Measurements from ENCODE around the gene SLC37A1. TPM values are rescaled to one million over a fixed set of nuclear protein-coding genes. Genes with fewer than 3 reads are reported as not detected.

Gene SLC37A1
- total RNA-seq, 3 donors from 2014 or later (not counting 1 experiment from before 2014, with no cell fraction given), result 24.8 to 25.8 (median 25.3) TPM

DNA sequence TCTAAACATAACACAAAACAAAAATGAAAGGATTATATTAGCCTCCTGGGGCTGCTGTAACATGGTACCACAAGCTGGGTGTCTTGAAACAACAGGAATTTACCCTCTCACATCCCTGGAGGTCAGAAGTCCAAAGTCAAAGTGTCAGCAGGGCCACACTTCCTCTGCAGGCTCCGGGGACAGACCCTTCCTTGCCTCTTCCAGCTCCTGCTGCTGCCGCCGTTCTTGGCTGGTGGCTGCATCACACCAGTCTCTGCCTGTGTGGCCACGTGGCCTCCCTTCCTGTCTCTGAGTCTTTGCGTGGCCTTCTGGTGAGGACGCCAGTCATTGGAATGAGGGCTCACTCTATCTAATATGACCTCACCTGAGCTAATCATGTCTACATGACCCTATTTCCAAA, 8.2 kb downstream of the SLC37A1 start:
- Histone ChIP-seq H3K36me3 (ENCODE audit: control insufficient read depth, insufficient read depth, low read length) (peaks cover 42% of the 10 kb centered on the region), H3K27ac (ENCODE audit: low read length) (no peak overlapping the region), H3K4me3 (ENCODE audit: low read length) (no peak overlapping the region), H3K9me3 (ENCODE audit: control insufficient read depth, insufficient read depth, low read length) (no peaks in the 10 kb centered on the region), H3K27me3 (ENCODE audit: control insufficient read depth, insufficient read depth, low read length) (no peaks in the 10 kb centered on the region), H3K4me1 (ENCODE audit: control insufficient read depth, insufficient read depth, low read length) (peaks cover 16% of the 10 kb centered on the region)
- no peak for ATAC-seq
- H3K4me1 Mint-ChIP-seq, result peaks cover 23 to 35% of the 10 kb centered on the region in 2 donors
- H3K4me3 Mint-ChIP-seq, result no peak overlapping the region
- no peak for DNase-seq
- WGBS (ENCODE audit: insufficient coverage), result 75% methylated on average over 6 of the region's 6 CpGs
- intact Hi-C loops (cut with micrococcal nuclease), result loop anchor here (10.0 kb wide), 2 partner anchors 97 to 187 kb away; no protein-coding TSS in a partner anchor
- peak overlapping the region in 1 of 2 donors; percentile 2 for H3K27ac Mint-ChIP-seq
- TF ChIP-seq, protein P1, sequence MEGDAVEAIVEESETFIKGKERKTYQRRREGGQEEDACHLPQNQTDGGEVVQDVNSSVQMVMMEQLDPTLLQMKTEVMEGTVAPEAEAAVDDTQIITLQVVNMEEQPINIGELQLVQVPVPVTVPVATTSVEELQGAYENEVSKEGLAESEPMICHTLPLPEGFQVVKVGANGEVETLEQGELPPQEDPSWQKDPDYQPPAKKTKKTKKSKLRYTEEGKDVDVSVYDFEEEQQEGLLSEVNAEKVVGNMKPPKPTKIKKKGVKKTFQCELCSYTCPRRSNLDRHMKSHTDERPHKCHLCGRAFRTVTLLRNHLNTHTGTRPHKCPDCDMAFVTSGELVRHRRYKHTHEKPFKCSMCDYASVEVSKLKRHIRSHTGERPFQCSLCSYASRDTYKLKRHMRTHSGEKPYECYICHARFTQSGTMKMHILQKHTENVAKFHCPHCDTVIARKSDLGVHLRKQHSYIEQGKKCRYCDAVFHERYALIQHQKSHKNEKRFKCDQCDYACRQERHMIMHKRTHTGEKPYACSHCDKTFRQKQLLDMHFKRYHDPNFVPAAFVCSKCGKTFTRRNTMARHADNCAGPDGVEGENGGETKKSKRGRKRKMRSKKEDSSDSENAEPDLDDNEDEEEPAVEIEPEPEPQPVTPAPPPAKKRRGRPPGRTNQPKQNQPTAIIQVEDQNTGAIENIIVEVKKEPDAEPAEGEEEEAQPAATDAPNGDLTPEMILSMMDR (IDR thresholded peaks at IDR 0.05), result no peak
- no peaks in the 10 kb centered on the region for H3K27me3 Mint-ChIP-seq (ENCODE audit: low read depth in 2 of 2)
- H3K9me3 Mint-ChIP-seq, result no peaks in the 10 kb centered on the region
- H3K36me3 Mint-ChIP-seq, result no peaks in the 10 kb centered on the region

DNA sequence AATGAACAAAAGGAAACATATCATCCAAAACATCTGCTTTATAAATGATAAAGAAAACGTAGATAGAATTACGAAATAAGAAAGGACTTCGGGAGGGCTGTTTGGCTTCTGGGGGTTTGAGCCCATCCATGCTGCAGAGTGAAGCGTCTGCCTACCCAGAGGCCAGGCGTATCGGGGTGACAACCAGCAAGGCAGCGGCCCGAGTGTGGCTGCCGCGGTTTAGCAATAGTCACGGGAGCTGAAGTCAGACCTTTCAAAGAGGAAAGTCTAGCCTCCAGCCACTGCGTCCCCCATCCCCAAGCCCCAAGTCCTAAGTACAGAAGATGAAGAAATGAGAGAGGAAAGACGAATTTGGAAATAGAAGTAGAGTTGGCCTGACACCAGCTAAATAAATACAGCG, 8.6 kb downstream of the SLC37A1 start:
- Mint-ChIP-seq H3K4me3 (no peak overlapping the region), H3K9me3 (no peaks in the 10 kb centered on the region)
- WGBS (ENCODE audit: insufficient coverage), result 93% methylated on average over 13 of the region's 14 CpGs

DNA sequence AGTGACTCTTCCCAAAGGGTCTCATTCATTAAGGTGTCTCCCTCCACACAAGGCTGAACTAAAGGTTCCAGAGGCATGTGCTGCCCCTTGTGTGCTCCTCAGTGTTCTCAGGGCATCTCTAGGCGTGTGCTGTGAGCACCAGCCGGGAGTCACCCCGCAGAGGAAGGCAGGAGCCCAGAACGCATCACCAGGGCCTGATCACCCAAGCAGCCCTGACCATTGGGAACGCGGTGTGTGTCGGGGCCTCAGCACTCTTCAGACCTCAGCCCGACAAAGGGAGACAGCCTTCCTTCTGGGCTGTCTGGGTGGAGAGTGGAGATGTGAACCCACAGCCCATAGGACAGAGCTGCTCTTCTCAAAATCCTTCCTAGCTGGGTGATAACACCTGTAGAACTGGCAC, 9.1 kb downstream of the SLC37A1 start:
- Mint-ChIP-seq H3K4me3 (no peak overlapping the region), H3K4me1 (peaks cover 27 to 39% of the 10 kb centered on the region in 2 donors), H3K27ac (peak overlapping the region; percentile 2 to 63), H3K27me3 (ENCODE audit: low read depth in 2 of 2) (no peaks in the 10 kb centered on the region), H3K9me3 (no peaks in the 10 kb centered on the region), H3K36me3 (no peaks in the 10 kb centered on the region)
- Histone ChIP-seq H3K36me3 (ENCODE audit: control insufficient read depth, insufficient read depth, low read length) (peaks cover 41% of the 10 kb centered on the region), H3K4me1 (ENCODE audit: control insufficient read depth, insufficient read depth, low read length) (peaks cover 26% of the 10 kb centered on the region), H3K9me3 (ENCODE audit: control insufficient read depth, insufficient read depth, low read length) (no peaks in the 10 kb centered on the region), H3K27ac (ENCODE audit: low read length) (no peak overlapping the region), H3K27me3 (ENCODE audit: control insufficient read depth, insufficient read depth, low read length) (no peaks in the 10 kb centered on the region), H3K4me3 (ENCODE audit: low read length) (no peak overlapping the region)
- DNase-seq (no peak), ATAC-seq (no peak)
- TF ChIP-seq, protein P1 (IDR thresholded peaks at IDR 0.05), result no peak
- 97% methylated on average over 8 of the region's 8 CpGs for WGBS (ENCODE audit: insufficient coverage)
- intact Hi-C loops (cut with micrococcal nuclease), result loop anchor here (10.0 kb wide), 2 partner anchors 98 to 188 kb away; no protein-coding TSS in a partner anchor

More for the DNA sequence above, 8.6 kb downstream of the SLC37A1 start:
- intact Hi-C loops (cut with micrococcal nuclease), result loop anchor here (10.0 kb wide), 2 partner anchors 97 to 187 kb away; no protein-coding TSS in a partner anchor
- Histone ChIP-seq H3K4me1 (ENCODE audit: control insufficient read depth, insufficient read depth, low read length) (peaks cover 21% of the 10 kb centered on the region), H3K4me3 (ENCODE audit: low read length) (no peak overlapping the region), H3K27ac (ENCODE audit: low read length) (no peak overlapping the region), H3K27me3 (ENCODE audit: control insufficient read depth, insufficient read depth, low read length) (no peaks in the 10 kb centered on the region), H3K9me3 (ENCODE audit: control insufficient read depth, insufficient read depth, low read length) (no peaks in the 10 kb centered on the region), H3K36me3 (ENCODE audit: control insufficient read depth, insufficient read depth, low read length) (peaks cover 42% of the 10 kb centered on the region)
- Mint-ChIP-seq H3K27me3 (ENCODE audit: low read depth in 2 of 2) (no peaks in the 10 kb centered on the region), H3K4me1 (peaks cover 23 to 35% of the 10 kb centered on the region in 2 donors), H3K36me3 (no peaks in the 10 kb centered on the region), H3K27ac (peak overlapping the region in 1 of 2 donors; percentile 2)
- TF ChIP-seq, protein P1 (IDR thresholded peaks at IDR 0.05), result no peak
- ATAC-seq (no peak), DNase-seq (no peak)

DNA sequence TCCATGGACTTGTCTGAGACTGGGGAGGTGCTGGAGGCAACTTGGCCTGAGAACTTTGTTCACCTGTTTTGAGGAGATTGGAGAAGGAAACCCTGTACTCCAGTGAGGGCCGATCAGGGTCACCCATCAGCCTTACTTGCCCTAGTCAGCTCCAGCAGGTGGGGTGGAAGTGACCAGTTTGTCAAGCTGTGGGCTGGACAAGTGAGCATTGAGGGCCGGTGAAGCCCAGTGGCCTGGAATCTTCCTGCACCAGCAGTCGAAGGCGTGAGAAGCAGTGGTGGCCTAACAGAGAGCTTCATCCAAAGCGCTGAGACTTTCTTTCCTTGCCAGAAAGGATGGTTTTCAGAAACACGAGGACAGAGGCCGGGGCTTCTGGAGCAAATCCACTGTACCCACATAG, 9.6 kb downstream of the SLC37A1 start:
- no peaks in the 10 kb centered on the region for H3K9me3 Mint-ChIP-seq
- no peak overlapping the region for H3K4me3 Mint-ChIP-seq
- H3K36me3 Mint-ChIP-seq, result no peaks in the 10 kb centered on the region
- TF ChIP-seq, protein P1 (IDR thresholded peaks at IDR 0.05), result no peak
- no peaks in the 10 kb centered on the region for H3K27me3 Mint-ChIP-seq (ENCODE audit: low read depth in 2 of 2)
- Histone ChIP-seq H3K4me3 (ENCODE audit: low read length) (no peak overlapping the region), H3K27me3 (ENCODE audit: control insufficient read depth, insufficient read depth, low read length) (no peaks in the 10 kb centered on the region), H3K36me3 (ENCODE audit: control insufficient read depth, insufficient read depth, low read length) (peaks cover 36% of the 10 kb centered on the region), H3K9me3 (ENCODE audit: control insufficient read depth, insufficient read depth, low read length) (no peaks in the 10 kb centered on the region), H3K4me1 (ENCODE audit: control insufficient read depth, insufficient read depth, low read length) (peaks cover 29% of the 10 kb centered on the region), H3K27ac (ENCODE audit: low read length) (peak overlapping the region; percentile 85)
- intact Hi-C loops (cut with micrococcal nuclease), result loop anchor here (10.0 kb wide), 2 partner anchors 98 to 188 kb away; no protein-coding TSS in a partner anchor
- WGBS (ENCODE audit: insufficient coverage), result 96% methylated on average over 7 of the region's 7 CpGs
- H3K4me1 Mint-ChIP-seq, result peaks cover 32 to 44% of the 10 kb centered on the region in 2 donors
- DNase-seq, result no peak
- peak overlapping the region in 1 of 2 donors; percentile 63 for H3K27ac Mint-ChIP-seq
- ATAC-seq, result no peak
